OCI-LY3 (cell line): ENCODE results near the gene CMIP.

Experiments used
- H2AFZ ChIP-seq: fragments of 200-600, 300-600 bp; shearing (Covaris generic); 2 replicates; pipeline ENCODE4 v1.6.0; 2014; ENCODE audit warnings: antibody characterized with exemption, low read depth, low read length
- H3K27ac ChIP-seq: fragments of 200-600, 300-600 bp; sonication (generic); 2 replicates; pipeline ENCODE4 v1.5.1; 2014; ENCODE audit warnings: mild to moderate bottlenecking, low read length, moderate library complexity, mixed read lengths
- H3K27me3 ChIP-seq: fragments of 200-600, 300-600 bp; sonication (generic); 2 replicates; pipeline ENCODE4 v1.6.1; 2014; ENCODE audit warnings: low read depth, low read length, mixed read lengths
- H3K36me3 ChIP-seq: fragments of 200-600, 300-600 bp; sonication (generic); replicated peaks from 2 replicates; pipeline ENCODE3; 2014; ENCODE audit warnings: low read depth, low read length, mixed read lengths
- H3K4me1 ChIP-seq: fragments of 300-600, 200-600 bp; sonication (generic); 2 replicates; pipeline ENCODE4 v1.6.1; 2014; ENCODE audit warnings: low read length, mixed read lengths
- H3K4me2 ChIP-seq: fragments of 200-600, 300-600 bp; sonication (generic); 2 replicates; pipeline ENCODE4 v1.6.1; 2014; ENCODE audit warnings: low read length, mixed read lengths
- H3K4me3 ChIP-seq: fragments of 300-600, 200-600 bp; sonication (generic); 2 replicates; pipeline ENCODE4 v1.5.1; 2014; ENCODE audit warnings: antibody characterized with exemption, mild to moderate bottlenecking, low read length, moderate library complexity
- H3K79me2 ChIP-seq: fragments of 300-600, 200-600 bp; shearing (Covaris generic); 2 replicates; pipeline ENCODE4 v1.6.1; 2014; ENCODE audit warnings: mild to moderate bottlenecking, low read length, mixed read lengths
- H3K9ac ChIP-seq: fragments of 300-600, 200-600 bp; shearing (Covaris generic); 2 replicates; pipeline ENCODE4 v1.6.0; 2014; ENCODE audit warnings: mild to moderate bottlenecking, low read length, moderate library complexity
- H3K9me3 ChIP-seq: fragments of 200-600, 300-600 bp; shearing (Covaris generic); 2 replicates; pipeline ENCODE4 v1.6.1; 2014; ENCODE audit warnings: low read length, mixed read lengths; ENCODE audit not compliant: insufficient read depth
- H4K20me1 ChIP-seq: fragments of 200-600, 300-600 bp; sonication (generic); 2 replicates; pipeline ENCODE4 v1.6.1; 2016; ENCODE audit warnings: low read length, mixed read lengths; ENCODE audit not compliant: insufficient read depth
- EZH2phosphoT487 ChIP-seq: fragments of 200-600 bp; shearing (Covaris generic); IDR thresholded peaks from 2 replicates; pipeline ENCODE4 v1.6.1; 2018; ENCODE audit warnings: antibody characterized with exemption, mixed run types, low read depth
- TF ChIP-seq, protein P1 (sequence below): fragments of 200-600, 300-600 bp; sonication (generic); IDR thresholded peaks from 2 replicates; pipeline ENCODE4 v1.5.1; 2014; ENCODE audit warnings: antibody characterized with exemption, low read length, low read depth

CMIP gene

DNA sequence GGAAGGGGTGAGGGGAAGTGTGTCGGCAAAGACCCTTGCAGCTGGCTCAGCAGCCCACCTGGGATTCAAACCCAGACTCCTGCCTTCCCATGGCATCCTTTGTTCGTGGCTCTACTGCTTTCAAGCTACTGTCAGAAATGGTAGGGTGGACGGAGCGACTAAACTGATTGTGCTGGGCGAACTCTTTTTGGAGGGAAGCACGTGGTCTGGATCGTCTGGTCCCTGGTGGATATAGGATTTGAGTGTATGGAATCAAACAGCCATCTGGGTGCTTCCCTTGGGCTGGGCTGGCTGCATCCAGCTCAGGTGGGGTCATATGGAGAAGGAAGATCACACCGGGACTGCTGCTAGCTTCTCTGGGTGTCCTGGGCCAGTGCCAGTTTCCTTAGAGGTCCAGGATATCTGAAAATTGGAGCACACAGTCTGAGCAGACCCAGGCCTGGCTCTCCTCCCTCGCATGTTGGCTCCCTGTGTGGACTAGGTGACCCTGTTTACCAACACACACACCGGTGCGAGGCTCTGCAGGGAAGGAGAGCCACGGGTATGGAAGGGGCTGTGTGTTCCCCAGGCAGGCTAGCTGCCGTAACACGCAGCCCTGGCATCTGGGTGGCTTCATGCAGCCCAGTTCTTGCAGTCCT lies 8.6 kb downstream of the CMIP start:
- Histone ChIP-seq H3K27me3 (no peaks in the 10 kb centered on the region), H3K9ac (no peak overlapping the region), H3K4me3 (no peak overlapping the region), H3K79me2 (peaks cover 100% of the 10 kb centered on the region), H3K9me3 (0 out of 2 replicates have a peak, but pooled peaks cover 11% of the 10 kb centered on the region), H3K27ac (no peak overlapping the region), H2AFZ (no peak overlapping the region), H4K20me1 (peaks cover 99% of the 10 kb centered on the region), H3K4me1 (peaks cover 13% of the 10 kb centered on the region), H3K4me2 (no peak overlapping the region), H3K36me3 (peaks cover 58% of the 10 kb centered on the region)
- no peak for TF ChIP-seq EZH2phosphoT487
- TF ChIP-seq, protein P1, sequence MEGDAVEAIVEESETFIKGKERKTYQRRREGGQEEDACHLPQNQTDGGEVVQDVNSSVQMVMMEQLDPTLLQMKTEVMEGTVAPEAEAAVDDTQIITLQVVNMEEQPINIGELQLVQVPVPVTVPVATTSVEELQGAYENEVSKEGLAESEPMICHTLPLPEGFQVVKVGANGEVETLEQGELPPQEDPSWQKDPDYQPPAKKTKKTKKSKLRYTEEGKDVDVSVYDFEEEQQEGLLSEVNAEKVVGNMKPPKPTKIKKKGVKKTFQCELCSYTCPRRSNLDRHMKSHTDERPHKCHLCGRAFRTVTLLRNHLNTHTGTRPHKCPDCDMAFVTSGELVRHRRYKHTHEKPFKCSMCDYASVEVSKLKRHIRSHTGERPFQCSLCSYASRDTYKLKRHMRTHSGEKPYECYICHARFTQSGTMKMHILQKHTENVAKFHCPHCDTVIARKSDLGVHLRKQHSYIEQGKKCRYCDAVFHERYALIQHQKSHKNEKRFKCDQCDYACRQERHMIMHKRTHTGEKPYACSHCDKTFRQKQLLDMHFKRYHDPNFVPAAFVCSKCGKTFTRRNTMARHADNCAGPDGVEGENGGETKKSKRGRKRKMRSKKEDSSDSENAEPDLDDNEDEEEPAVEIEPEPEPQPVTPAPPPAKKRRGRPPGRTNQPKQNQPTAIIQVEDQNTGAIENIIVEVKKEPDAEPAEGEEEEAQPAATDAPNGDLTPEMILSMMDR, result no peak

DNA sequence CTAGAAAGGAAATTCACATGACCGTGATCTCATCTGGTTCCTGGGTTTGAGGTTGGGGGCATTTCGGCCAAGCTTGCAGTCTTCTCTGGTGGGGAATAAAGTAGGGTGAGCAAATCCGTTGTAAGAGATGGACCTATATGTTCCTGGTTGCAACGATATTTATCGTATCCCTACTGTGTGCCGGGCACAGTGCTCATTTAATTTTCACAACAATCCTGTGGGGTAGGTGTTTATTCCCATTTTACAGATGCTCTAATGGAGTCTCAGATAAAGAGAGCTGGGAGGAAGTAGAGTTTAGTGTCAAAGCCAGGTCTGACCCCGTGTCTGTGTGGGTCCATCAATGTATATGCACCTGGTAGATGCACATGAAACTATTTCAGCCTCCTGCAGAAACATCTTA lies 9.4 kb downstream of the CMIP start:
- peaks cover 13% of the 10 kb centered on the region for H3K4me1 ChIP-seq
- peaks cover 56% of the 10 kb centered on the region for H3K36me3 ChIP-seq
- H3K27ac ChIP-seq, result no peak overlapping the region
- H3K4me2 ChIP-seq, result no peak overlapping the region
- peaks cover 99% of the 10 kb centered on the region for H4K20me1 ChIP-seq
- H3K4me3 ChIP-seq, result no peak overlapping the region
- 0 out of 2 replicates have a peak, but pooled peaks cover 11% of the 10 kb centered on the region for H3K9me3 ChIP-seq
- H3K9ac ChIP-seq, result no peak overlapping the region
- H3K79me2 ChIP-seq, result peaks cover 100% of the 10 kb centered on the region
- H3K27me3 ChIP-seq, result no peaks in the 10 kb centered on the region
- H2AFZ ChIP-seq, result no peak overlapping the region
- TF ChIP-seq EZH2phosphoT487, result no peak
- TF ChIP-seq, protein P1, result no peak

DNA sequence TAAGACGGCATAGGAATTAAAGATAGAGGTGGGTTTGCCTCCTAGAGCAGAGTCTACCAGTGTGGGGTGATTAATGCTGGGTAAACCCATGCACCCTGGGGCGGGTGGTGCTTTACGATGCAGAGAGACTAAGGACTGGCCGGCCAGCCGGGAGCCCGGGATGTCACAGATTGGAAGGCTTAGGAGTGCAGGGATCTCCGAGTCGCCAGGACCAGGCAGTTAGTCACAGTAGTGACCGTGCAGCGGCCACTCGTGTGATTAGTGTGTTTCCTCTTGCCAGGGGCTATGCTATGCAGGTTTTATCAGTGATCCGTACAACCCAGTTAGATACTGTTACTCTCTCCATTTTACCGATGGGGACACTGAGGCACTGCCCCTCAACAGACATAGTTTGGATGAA lies 10.4 kb downstream of the CMIP start:
- no peak for TF ChIP-seq EZH2phosphoT487
- TF ChIP-seq, protein P1, result no peak
- Histone ChIP-seq H3K27ac (no peak overlapping the region), H3K79me2 (peaks cover 100% of the 10 kb centered on the region), H2AFZ (no peak overlapping the region), H3K4me1 (peaks cover 13% of the 10 kb centered on the region), H3K4me2 (no peak overlapping the region), H3K9ac (no peak overlapping the region), H4K20me1 (peaks cover 99% of the 10 kb centered on the region), H3K27me3 (no peaks in the 10 kb centered on the region), H3K4me3 (no peak overlapping the region), H3K9me3 (0 out of 2 replicates have a peak, but pooled peaks cover 10% of the 10 kb centered on the region), H3K36me3 (peaks cover 53% of the 10 kb centered on the region)

DNA sequence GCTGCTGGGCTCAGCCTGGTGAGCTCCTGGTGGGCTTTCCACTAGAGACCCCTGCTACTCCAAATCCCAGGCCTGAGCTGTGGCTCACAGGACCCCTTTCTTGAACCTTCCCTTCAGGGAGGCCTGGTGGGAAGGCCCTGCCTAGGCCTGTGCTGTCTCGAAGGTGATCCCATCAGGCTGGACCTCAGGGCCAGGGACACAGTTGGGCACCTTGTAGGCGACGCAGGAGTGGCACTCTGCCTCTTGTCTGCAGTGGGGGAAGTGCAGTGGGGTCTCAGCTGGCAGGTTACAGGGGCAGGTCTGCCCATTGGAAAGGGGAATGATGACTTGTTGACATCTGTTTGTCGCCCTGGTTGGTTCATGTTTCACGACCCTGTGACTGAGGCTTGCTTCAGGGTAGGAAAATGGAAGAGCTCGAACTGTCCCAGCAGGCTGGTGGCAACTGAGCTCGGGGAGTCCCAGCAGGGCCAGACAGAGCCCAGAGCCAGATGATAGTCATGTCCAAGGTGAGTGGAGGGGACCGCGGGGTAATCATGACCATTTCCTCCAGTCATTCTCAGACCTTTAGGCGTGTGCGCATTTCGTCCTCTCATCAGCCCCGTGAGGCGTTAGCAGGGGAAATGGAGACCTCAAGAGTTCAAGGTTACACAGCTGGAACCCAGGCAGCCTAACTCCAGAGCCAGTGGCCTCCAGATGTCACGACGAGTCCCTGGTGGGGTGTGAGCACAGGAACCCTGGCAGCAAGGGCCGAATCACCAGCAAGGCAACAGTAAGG lies 11.3 kb downstream of the CMIP start:
- H3K4me2 ChIP-seq, result no peak overlapping the region
- no peaks in the 10 kb centered on the region for H3K27me3 ChIP-seq
- H3K9ac ChIP-seq, result no peak overlapping the region
- H2AFZ ChIP-seq, result no peak overlapping the region
- H4K20me1 ChIP-seq, result peaks cover 99% of the 10 kb centered on the region
- H3K79me2 ChIP-seq, result peaks cover 100% of the 10 kb centered on the region
- H3K4me3 ChIP-seq, result no peak overlapping the region
- H3K27ac ChIP-seq, result no peak overlapping the region
- TF ChIP-seq, protein P1, result no peak
- TF ChIP-seq EZH2phosphoT487, result no peak
- H3K36me3 ChIP-seq, result peaks cover 49% of the 10 kb centered on the region
- 0 out of 2 replicates have a peak, but pooled peaks cover under 1% of the 10 kb centered on the region for H3K9me3 ChIP-seq
- H3K4me1 ChIP-seq, result peaks cover 12% of the 10 kb centered on the region
